ENCODE measurements around the gene CYP2A6.

GRCh38 chr19:40798683-40799557, 51.3 kb downstream of the CYP2A6 start, which contains the start of gene EGLN2:
- TF ChIP-seq CTCF (IDR thresholded peaks at IDR 0.05) (peak in 1 of 6 experiments; percentile 4), POLR2AphosphoS5 (IDR thresholded peaks at IDR 0.05) (peak; percentile 63 to 78)

All from upper lobe of left lung (tissue), 4 donors.